Ammon's horn (tissue), 1 donor: ENCODE data around the gene KLF16.

Experiments used
- DNase-seq: peaks from one replicate; pipeline ENCODE4 v3.0.0-alpha.2; 2016; ENCODE audit warnings: low spot score

The KLF16 gene

DNA sequence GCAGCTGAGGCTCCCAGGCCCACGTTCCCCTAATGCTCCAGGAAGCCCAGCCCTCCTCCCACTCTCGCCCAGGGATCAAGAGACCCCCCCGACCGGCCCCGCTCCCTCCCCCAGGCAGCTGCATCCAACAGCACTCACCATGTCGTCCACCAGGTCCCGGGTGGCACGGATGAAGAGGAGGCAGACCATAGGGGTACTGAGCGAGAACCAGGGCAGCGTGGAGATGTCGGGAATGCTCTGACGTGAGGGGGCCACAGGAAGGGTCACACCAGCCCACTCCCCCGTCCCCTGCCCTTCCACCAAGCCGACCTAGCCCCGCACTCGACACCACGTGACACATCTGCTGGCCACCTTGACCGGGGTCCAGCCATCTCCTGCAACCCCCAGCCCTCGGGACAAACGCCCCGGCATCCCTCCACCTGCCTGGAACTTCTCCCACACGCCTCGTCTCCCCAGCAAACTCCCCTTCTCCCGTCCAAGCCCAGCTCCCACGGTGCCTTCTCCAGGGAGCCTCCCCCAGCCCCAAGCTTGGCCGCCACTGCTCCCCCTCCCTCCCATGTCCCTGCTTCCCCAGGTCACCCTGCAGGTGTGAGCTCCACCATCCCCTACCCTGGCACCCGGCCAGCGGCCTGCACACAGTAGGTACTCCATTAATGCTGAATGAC lies 56.2 kb downstream of the KLF16 start:
- DNase-seq, result no peak

DNA sequence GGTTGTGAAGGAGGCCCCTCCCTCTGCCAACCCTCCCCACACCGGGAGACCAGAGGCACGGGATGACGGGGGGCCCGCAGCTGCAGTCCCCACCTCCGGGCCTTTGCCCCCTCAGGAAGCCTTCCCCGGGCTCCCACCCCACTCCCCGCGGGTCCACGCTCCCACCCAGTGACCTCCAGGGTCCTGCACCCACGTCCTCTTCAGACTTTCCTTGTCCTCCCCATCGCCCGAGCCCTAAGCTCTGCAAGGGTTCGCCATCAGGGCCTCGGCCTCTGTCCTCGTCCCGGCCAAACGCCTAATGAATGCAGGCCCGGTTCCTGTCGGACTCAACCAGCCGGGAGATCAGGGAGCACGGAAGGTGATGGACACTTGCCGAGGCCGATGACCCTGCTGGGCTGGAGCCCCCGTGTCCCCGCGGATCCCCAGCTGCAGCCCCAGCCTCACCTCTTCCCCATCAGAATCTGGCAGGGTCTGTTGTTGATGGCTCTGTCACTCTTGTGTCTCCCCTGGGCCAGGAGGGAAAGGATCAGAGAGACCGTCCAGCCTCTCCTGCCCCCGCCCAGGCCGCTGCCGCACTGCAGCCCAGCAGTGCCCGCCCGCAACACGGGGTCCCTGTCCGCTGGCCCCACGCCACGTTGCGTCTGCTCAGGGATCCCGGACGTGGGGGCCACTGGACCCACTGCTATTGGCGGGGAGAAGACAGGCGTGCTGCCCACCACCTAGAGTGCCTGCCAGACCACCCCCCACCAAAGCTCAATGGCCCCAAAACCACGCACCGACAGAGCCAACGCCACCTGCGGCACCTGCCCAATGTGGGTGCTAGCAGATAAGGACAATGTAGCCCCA lies 57.0 kb downstream of the KLF16 start:
- DNase-seq, result no peak

DNA sequence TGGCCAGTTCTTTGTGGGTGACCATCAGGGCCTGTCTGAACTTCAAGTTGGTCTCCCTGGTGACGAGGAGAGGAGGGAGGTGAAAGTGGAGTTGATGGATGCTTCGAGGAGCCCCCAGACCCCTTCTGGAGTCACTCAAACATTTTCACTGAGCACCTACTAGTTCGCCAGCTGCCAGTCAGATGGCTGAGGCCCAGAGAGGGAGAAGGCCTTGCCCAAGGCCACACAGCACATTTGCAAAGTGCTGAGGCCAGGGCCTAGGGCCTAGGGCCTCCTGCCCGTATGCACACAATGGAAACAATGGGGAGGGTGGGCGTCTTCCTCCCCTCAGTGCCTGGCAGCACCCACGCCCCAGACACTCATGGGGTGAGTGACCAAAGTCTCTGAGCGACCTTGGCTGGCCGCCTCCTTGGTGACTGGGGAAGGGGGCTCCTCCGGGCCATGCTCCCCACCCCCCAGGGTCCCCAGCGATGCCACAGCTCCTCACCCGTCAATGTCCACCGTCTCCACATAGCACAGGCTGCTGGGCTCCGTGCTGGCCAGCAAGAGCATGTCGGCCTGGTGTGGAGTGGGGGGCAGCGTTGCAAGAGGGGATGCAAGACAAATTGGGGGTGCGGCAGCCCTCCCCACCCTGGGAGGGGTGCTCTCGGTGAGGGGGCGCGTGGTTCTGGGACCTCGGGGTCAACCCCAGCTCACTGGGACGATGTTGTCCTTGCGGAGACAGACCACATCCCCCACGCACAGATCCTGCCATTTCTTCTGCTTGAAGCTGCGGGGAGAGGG lies 57.8 kb downstream of the KLF16 start:
- no peak for DNase-seq

DNA sequence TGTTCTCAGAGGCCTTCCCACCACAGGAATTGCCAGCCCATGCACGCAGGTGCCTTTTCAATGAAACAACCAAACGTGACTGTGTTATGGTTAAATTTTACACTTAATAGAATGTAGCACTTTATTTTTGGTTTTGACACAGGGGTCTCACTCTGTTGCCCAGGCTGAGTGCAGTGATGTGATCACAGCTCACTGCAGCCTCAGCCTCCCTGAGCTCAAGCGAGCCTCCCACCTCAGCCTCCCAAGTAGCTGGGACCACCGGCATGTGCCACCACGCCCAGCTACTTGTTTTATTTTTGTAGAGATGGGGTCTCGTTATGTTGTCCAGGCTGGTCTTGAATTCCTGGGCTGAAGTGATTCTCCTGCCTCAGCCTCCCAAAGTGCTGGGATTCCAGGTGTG lies 58.5 kb downstream of the KLF16 start:
- no peak for DNase-seq
